ENCODE measurements around the gene SPECC1. TPM values are rescaled to one million over a fixed set of nuclear protein-coding genes. Genes with fewer than 3 reads are reported as not detected.

Gene SPECC1
- total and polyA plus RNA-seq, 9 of the 15 experiments (the other 6 are each of a cell fraction or from before 2014, with no cell fraction given) = 2.4 to 19.6 (median 14.7) TPM

GRCh38 chr17:20230924-20231323 lies 221.8 kb downstream of the SPECC1 start (continued):
- TF ChIP-seq ZC3H4 (CRISPR knock-in tag; IDR thresholded peaks at IDR 0.05; ENCODE audit: borderline replicate concordance) (no peak), RHOXF2B (CRISPR knock-in tag; conservative IDR thresholded peaks at IDR 0.05) (no peak), TRIM24 (IDR thresholded peaks at IDR 0.05) (no peak), POLR3A (IDR thresholded peaks at IDR 0.05; ENCODE audit: borderline replicate concordance, extremely low read depth, insufficient read depth, insufficient read length) (no peak), DEAF1 (CRISPR knock-in tag; IDR thresholded peaks at IDR 0.05) (no peak), RCOR1 (IDR thresholded peaks at IDR 0.05; ENCODE audit: borderline replicate concordance in 1 of 2, low read depth in 2 of 2, low read length in 2 of 2) (no peak), PTTG1 (tag; IDR thresholded peaks at IDR 0.05; ENCODE audit: low read depth) (no peak)

GRCh38 chr17:20232611-20233010 lies 223.5 kb downstream of the SPECC1 start:
- Histone ChIP-seq H3K79me2 (ENCODE audit: control insufficient read depth, insufficient read depth, low read length) (no peaks in the 10 kb centered on the region), H3K4me1 (replicated peaks in 1 of 2; ENCODE audit: control insufficient read depth in 2 of 2, insufficient read depth in 2 of 2, low read length in 2 of 2) (no peaks in the 10 kb centered on the region; a peak in 1 of 5 replicates), H3K27ac (ENCODE audit: extremely low read depth, low read depth, low read length) (no peak overlapping the region), H3K36me3 (ENCODE audit: control insufficient read depth, insufficient read depth, low read length) (peaks cover 23% of the 10 kb centered on the region; the same call in 2 of the 3 replicates), H4K20me1 (replicated peaks; ENCODE audit: control insufficient read depth, insufficient read depth, low read length) (no peaks in the 10 kb centered on the region), H3K4me2 (ENCODE audit: insufficient read depth, low read length) (no peak overlapping the region), H3K27me3 (ENCODE audit: control insufficient read depth in 2 of 2, insufficient read depth in 2 of 2, low read length in 2 of 2) (no peaks in the 10 kb centered on the region), H2AFZ (ENCODE audit: low read depth, low read length) (no peak overlapping the region), H3K9me1 (ENCODE audit: control insufficient read depth, insufficient read depth, low read length) (no peaks in the 10 kb centered on the region), H3K4me3 (no peak overlapping the region), H3K9ac (ENCODE audit: insufficient read depth in 1 of 2, low read depth in 2 of 2, low read length in 2 of 2) (no peak overlapping the region), H3K9me3 (replicated peaks; ENCODE audit: control insufficient read depth, insufficient read depth, low read depth, low read length) (no peaks in the 10 kb centered on the region)
- BruUV-seq (replicated peaks) = no TSS peak
- WGBS (ENCODE audit: insufficient coverage, low coverage, missing lambda C conversion rate) = 83% methylated on average over 4 of the region's 4 CpGs
- in situ Hi-C loops (cut with MboI) (loop anchor here (5.0 kb wide), 1 partner anchor 85 kb away; no protein-coding TSS in a partner anchor), intact Hi-C loops (cut with micrococcal nuclease) (no loop called here)
- FAIRE-seq = no peak
- no peak for DNase-seq (ENCODE audit: extremely low read depth in 1 of 4, low spot score in 3 of 4)
- no peak for TF ChIP-seq LARP7 (IDR thresholded peaks at IDR 0.05)
- TF ChIP-seq CHD1 (IDR thresholded peaks at IDR 0.05; ENCODE audit: low read length) = no peak
- no peak for TF ChIP-seq HDAC6 (IDR thresholded peaks at IDR 0.05; ENCODE audit: low read depth, low read length)
- TF ChIP-seq ZNF239 (CRISPR knock-in tag; IDR thresholded peaks at IDR 0.05) = no peak
- no peak for TF ChIP-seq ZNF75A (CRISPR knock-in tag; IDR thresholded peaks at IDR 0.05)
- TF ChIP-seq RFX7 (CRISPR knock-in tag; IDR thresholded peaks at IDR 0.05) = no peak
- TF ChIP-seq MITF (IDR thresholded peaks at IDR 0.05) = no peak
- no peak for TF ChIP-seq ELF2 (CRISPR knock-in tag; IDR thresholded peaks at IDR 0.05)
- TF ChIP-seq NUFIP1 (IDR thresholded peaks at IDR 0.05; ENCODE audit: partially characterized antibody) = no peak
- TF ChIP-seq ZNF324 (CRISPR knock-in tag; IDR thresholded peaks at IDR 0.05) = no peak
- TF ChIP-seq, protein P1, sequence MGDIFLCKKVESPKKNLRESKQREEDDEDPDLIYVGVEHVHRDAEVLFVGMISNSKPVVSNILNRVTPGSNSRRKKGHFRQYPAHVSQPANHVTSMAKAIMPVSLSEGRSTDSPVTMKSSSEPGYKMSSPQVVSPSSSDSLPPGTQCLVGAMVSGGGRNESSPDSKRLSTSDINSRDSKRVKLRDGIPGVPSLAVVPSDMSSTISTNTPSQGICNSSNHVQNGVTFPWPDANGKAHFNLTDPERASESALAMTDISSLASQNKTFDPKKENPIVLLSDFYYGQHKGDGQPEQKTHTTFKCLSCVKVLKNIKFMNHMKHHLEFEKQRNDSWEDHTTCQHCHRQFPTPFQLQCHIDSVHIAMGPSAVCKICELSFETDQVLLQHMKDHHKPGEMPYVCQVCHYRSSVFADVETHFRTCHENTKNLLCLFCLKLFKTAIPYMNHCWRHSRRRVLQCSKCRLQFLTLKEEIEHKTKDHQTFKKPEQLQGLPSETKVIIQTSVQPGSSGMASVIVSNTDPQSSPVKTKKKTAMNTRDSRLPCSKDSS (IDR thresholded peaks at IDR 0.05; ENCODE audit: low read depth, partially characterized antibody) = no peak
- CTCF ChIA-PET (ENCODE audit: low intra/inter-chr PET ratio) = no interaction called here
- POLR2A ChIA-PET = no interaction called here
- no peak for ATAC-seq
